Sigmoid colon (tissue), 7 donors: ENCODE data around the gene ATP9A. TPM values are rescaled to one million over a fixed set of nuclear protein-coding genes. Genes with fewer than 3 reads are reported as not detected.
"Not testable (repeated sequence)": the region's sequence is repeated elsewhere in the genome, so short reads cannot be mapped to it uniquely, and the experiment has no call there.

ENCODE experiments used
- DNase-seq: peaks from one replicate; pipeline ENCODE4 v3.0.0-alpha.2; 2019
- H3K27ac ChIP-seq, 4 donors: fragments of 200-600 bp; sonication (generic); one replicate each; pipeline ENCODE4 v1.5.1; 2016 to 2019; ENCODE audit warnings: mild to moderate bottlenecking in 1 of 4
- H3K27me3 ChIP-seq, 3 donors: fragments of 200-600 bp; sonication (generic); one replicate each; pipeline ENCODE4 v1.5.1; 2019; ENCODE audit warnings: mild to moderate bottlenecking in 1 of 3
- H3K36me3 ChIP-seq, 4 donors: fragments of 200-600 bp; sonication (generic); one replicate each; pipeline ENCODE4 v1.5.1; 2016 to 2019
- H3K4me1 ChIP-seq, 4 donors: fragments of 200-600 bp; sonication (generic); one replicate each; pipeline ENCODE4 v1.5.1; 2017 to 2019
- H3K4me3 ChIP-seq, 4 donors: fragments of 200-600 bp; sonication (generic); one replicate each; pipeline ENCODE4 v1.5.1; 2017 to 2019; ENCODE audit warnings: mild to moderate bottlenecking in 2 of 4, moderate library complexity in 1 of 4
- H3K9me3 ChIP-seq, 4 donors: fragments of 200-600 bp in 3 of 4; sonication (generic) in 3 of 4; one replicate each; pipeline versions ENCODE4 v1.5.1 to v1.6.1; 2013 to 2019
- CTCF ChIP-seq, 4 experiments: fragments of 450-650 bp in 3 of 4; fragments of 200-600 bp in 1 of 4; IDR thresholded peaks; one replicate each; pipeline ENCODE4 v1.5.1; 2016 to 2019; ENCODE audit warnings: antibody characterized with exemption in 4 of 4, mild to moderate bottlenecking in 3 of 4, moderate library complexity in 2 of 4
- EP300 ChIP-seq, 4 donors: sonication (generic); formaldehyde crosslinking; IDR thresholded peaks; one replicate each; pipeline ENCODE4 v1.6.1; 2017; ENCODE audit warnings: antibody characterized with exemption in 4 of 4
- POLR2A ChIP-seq, 2 donors: fragments of 450-650 bp; IDR thresholded peaks; one replicate each; pipeline ENCODE4 v1.6.1; 2016; ENCODE audit warnings: antibody characterized with exemption in 2 of 2, mild to moderate bottlenecking in 2 of 2, moderate library complexity in 2 of 2
- POLR2AphosphoS5 ChIP-seq, 4 donors: sonication (generic); formaldehyde crosslinking; IDR thresholded peaks; one replicate each; pipeline ENCODE4 v1.6.1; 2017; ENCODE audit warnings: antibody characterized with exemption in 4 of 4
- WGBS, 2 donors: extraction: QIAGEN DNeasy Blood & Tissue Kit; methylation state at CpG; one replicate each; pipeline ENCODE4 v1.1.7; 2013; 5-methylcytosine and 5-hydroxymethylcytosine counted together
- intact Hi-C: fragments of 100-400 bp; cut with DNase I; formaldehyde crosslinking; loops from one replicate; pipeline ENCODE4 v1.15.1; 2023
- polyA plus RNA-seq, 3 donors: library from polyadenylated mRNA; stranded (reverse); fragments of 200-250 nt; gene quantifications; one replicate each; pipeline ENCODE4 v1.2.3, GENCODE V29; 2013
- total RNA-seq, 4 donors: library from RNA; depleted of rRNA; stranded (reverse); fragments of >200 nt; gene quantifications; one replicate each; pipeline ENCODE4 v1.1.0, GENCODE V29; 2016
- donor health status: healthy with polysubstance abuse.
- donor health status: Bipolar disorder and iron deficiency.
- donor health status: healthy.

The ATP9A gene
- total and polyA plus RNA-seq, 7 donors: 4.2 to 34.8 (median 31.0) TPM

DNA sequence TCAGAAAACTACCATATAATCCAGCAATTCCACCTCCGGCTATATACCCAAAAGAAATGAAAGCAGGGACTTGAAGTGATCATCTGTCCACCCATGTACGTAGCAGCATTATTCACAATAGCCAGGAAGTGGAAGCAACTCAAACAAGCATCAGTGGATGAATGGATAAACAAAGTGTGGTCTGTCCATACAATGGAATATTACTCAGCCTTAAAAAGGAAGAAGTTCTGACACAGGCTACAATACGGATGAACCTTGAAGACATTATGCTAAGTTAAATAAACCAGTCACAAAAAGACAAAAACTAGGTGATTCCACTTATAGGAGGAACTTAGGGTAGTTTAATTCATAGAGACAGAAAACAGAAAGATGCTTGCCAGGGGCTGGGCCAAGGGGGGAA, 76.5 kb downstream of the ATP9A start:
- H3K27me3 ChIP-seq: no peaks in the 10 kb centered on the region
- H3K4me3 ChIP-seq: no peak overlapping the region
- no peak for TF ChIP-seq POLR2A (IDR thresholded peaks at IDR 0.05)
- no peak for TF ChIP-seq POLR2AphosphoS5 (IDR thresholded peaks at IDR 0.05)
- no peak for TF ChIP-seq EP300 (IDR thresholded peaks at IDR 0.05)
- no peak for TF ChIP-seq CTCF (IDR thresholded peaks at IDR 0.05)
- WGBS, 2 donors: 93 to 99% methylated on average over 3 of the region's 3 CpGs
- H3K36me3 ChIP-seq: peaks cover 0 to 53% (median 0%) of the 10 kb centered on the region in 4 donors
- intact Hi-C loops: no loop called here
- DNase-seq: no peak
- no peaks in the 10 kb centered on the region for H3K9me3 ChIP-seq
- H3K4me1 ChIP-seq: peaks cover 0 to 8% (median 7%) of the 10 kb centered on the region in 4 donors
- no peak overlapping the region for H3K27ac ChIP-seq

- intact Hi-C loops: no loop called here
- 88 to 92% methylated on average over 19 of the region's 19 CpGs for WGBS, 2 donors
- no peak for DNase-seq
- TF ChIP-seq POLR2AphosphoS5 (IDR thresholded peaks at IDR 0.05) (no peak), CTCF (IDR thresholded peaks at IDR 0.05) (no peak), POLR2A (IDR thresholded peaks at IDR 0.05) (no peak), EP300 (IDR thresholded peaks at IDR 0.05) (no peak)
- Histone ChIP-seq H3K27ac (no peak overlapping the region), H3K36me3 (peaks cover 0 to 48% (median 0%) of the 10 kb centered on the region in 4 donors), H3K27me3 (no peaks in the 10 kb centered on the region), H3K9me3 (no peaks in the 10 kb centered on the region), H3K4me3 (no peak overlapping the region), H3K4me1 (no peaks in the 10 kb centered on the region)
Observed at GRCh38 chr20:51688600-51689244, 79.5 kb downstream of the ATP9A start.

- DNase-seq: no peak
- intact Hi-C loops: no loop called here
- TF ChIP-seq POLR2A (IDR thresholded peaks at IDR 0.05): no peak
- no peak for TF ChIP-seq POLR2AphosphoS5 (IDR thresholded peaks at IDR 0.05)
- TF ChIP-seq EP300 (IDR thresholded peaks at IDR 0.05): no peak
- no peak for TF ChIP-seq CTCF (IDR thresholded peaks at IDR 0.05)
- no peaks in the 10 kb centered on the region for H3K4me1 ChIP-seq
- no peak overlapping the region for H3K4me3 ChIP-seq
- 88% methylated on average over 3 of the region's 3 CpGs for WGBS, 2 donors
- H3K27me3 ChIP-seq: no peaks in the 10 kb centered on the region
- H3K27ac ChIP-seq: no peak overlapping the region
- H3K36me3 ChIP-seq: peaks cover 0 to 38% (median 0%) of the 10 kb centered on the region in 4 donors
- H3K9me3 ChIP-seq: no peaks in the 10 kb centered on the region
Observed at GRCh38 chr20:51687630-51688029, 80.6 kb downstream of the ATP9A start.

DNA sequence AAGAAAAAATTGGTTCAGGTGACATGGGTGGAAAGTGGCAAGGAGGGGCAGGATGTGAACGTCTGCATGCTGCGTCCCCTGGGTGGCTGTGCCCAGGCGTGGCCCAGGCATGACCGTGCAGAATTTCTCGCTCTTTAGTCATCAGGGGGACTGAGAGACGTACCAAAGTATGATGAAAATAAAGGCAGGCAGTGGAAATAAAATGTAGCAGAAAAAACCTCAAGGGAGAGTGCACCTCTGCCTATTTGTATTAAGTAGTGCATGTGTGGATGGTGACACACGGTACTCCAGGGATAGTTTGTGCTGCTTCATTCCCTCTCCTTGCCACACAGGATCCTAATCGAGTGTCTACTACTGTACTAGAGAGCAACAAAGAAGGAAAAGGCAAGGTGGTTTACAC, 81.1 kb downstream of the ATP9A start:
- intact Hi-C loops: no loop called here
- Histone ChIP-seq H3K9me3 (no peaks in the 10 kb centered on the region), H3K27me3 (no peaks in the 10 kb centered on the region), H3K4me1 (no peaks in the 10 kb centered on the region), H3K4me3 (no peak overlapping the region), H3K27ac (no peak overlapping the region), H3K36me3 (peaks cover 0 to 37% (median 0%) of the 10 kb centered on the region in 4 donors)
- WGBS, 2 donors: 63 to 89% methylated on average over 8 of the region's 8 CpGs
- no peak for TF ChIP-seq CTCF (IDR thresholded peaks at IDR 0.05)
- TF ChIP-seq EP300 (IDR thresholded peaks at IDR 0.05): no peak
- no peak for TF ChIP-seq POLR2AphosphoS5 (IDR thresholded peaks at IDR 0.05)
- no peak for TF ChIP-seq POLR2A (IDR thresholded peaks at IDR 0.05)
- DNase-seq: no peak

DNA sequence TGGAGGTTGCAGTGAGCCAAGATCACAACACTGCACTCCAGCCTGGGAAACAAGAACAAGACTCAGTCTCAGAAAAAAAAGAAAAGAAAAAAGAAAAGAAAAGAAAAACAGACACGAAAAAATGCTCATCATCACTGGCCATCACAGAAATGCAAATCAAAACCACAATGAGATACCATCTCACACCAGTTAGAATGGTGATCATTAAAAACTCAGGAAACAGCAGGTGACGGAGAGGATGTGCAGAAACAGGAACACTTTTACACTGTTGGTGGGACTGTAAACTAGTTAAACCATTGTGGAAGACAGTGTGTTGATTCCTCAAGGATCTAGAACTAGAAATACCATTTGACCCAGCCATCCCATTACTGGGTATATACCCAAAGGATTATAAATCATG, 82.7 kb downstream of the ATP9A start:
- H3K27ac ChIP-seq, intact Hi-C loops, DNase-seq, H3K27me3 ChIP-seq, H3K4me3 ChIP-seq, H3K4me1 ChIP-seq, H3K9me3 ChIP-seq: not testable (repeated sequence)
- 57 to 90% methylated on average over 2 of the region's 2 CpGs for WGBS, 2 donors
- peaks cover 0 to 34% (median 0%) of the 10 kb centered on the region in 4 donors for H3K36me3 ChIP-seq
